GM18505 (cell line): ENCODE measurements around the gene CEMP1.

Experiments used
- ATAC-seq: cut with Tn5 transposase; IDR thresholded peaks from one replicate; pipeline ENCODE4 v1.9.1; 2021; ENCODE audit not compliant: unreplicated experiment
- POLR2A ChIP-seq: IDR thresholded peaks from 4 replicates; pipeline ENCODE4 v1.6.1; 2011; ENCODE audit warnings: borderline replicate concordance; ENCODE audit not compliant: insufficient read depth, insufficient read length; ENCODE audit errors: extremely low read depth

CEMP1 gene

GRCh38 chr16:2528161-2529060 is 2.8 kb downstream of the CEMP1 start:
- TF ChIP-seq POLR2A, result no peak
- ATAC-seq, result no peak

- no peak for TF ChIP-seq POLR2A
- no peak for ATAC-seq
Observed at GRCh38 chr16:2527784-2528100, 3.5 kb downstream of the CEMP1 start.

GRCh38 chr16:2527071-2527783 is 4.0 kb downstream of the CEMP1 start:
- no peak for TF ChIP-seq POLR2A
- no peak for ATAC-seq

DNA sequence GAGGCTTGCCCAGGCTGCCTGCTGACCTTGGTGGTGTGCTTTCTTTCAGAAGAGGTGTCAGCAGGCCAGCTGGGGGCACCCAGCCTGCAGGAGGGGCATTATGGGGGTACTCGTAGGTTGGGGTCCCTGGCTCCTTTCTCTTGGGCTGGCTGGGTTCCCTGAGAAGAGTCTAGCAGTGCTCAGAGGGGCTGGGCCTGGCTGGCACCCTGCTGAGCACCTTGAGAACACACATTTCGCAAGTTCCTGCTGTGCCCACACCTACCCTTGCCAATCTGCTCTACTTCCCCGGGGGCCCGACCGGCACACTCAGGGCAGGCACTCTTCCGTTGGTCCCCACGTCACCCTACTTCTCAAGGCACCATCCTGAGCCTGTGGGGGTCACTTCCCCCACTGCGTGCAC is 5.1 kb downstream of the CEMP1 start:
- TF ChIP-seq POLR2A, result no peak
- no peak for ATAC-seq

DNA sequence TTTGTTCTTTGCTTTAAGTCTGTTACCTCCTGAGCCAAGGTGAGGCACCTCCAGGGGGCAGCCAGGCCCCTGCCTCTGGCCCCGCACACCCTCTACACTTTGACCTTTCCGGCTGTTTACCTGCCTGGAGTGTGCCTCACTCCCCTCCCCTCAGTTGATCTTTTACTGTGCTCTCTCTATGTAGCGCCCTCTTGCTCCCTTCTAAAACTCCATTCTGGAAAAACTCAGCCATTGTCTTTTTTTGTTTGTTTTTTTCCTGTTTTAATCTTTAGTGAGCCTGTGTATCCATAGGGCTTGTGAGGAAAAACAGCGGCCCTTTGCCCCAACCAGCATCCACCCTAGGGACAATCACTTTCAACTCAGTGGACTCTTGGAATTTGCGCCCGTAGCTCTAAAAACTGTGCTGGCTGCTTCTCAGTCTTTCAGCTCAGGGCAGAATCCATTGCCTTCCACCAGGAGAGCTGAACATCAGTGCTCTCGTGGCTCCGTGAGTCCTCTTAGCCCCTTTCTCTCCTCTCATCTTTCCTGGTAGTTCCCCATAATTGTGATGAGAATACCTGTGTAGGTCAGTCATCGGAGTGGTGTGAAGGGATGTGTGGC is 6.8 kb downstream of the CEMP1 start:
- no peak for TF ChIP-seq POLR2A
- no peak for ATAC-seq

DNA sequence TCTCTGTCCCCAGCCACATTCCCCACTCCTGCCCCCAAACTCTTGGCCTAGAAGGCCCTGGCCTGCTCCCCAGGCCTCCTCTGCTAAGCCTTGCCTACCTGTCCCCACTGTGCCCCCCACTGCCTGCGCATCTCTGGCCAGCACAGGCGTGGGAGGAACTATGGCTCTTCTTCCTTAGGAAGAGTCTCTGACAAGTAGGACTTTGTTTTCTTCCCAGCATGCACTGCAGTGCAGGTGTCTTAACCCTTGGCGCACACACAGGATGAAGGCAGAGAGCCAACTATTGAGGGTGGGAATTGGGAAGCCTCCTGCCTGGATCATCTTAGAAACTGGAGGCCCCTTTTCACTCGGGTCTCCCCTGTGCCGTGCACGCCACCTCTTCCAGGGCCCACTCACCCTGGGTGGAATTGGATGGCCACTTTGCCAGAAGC is 7.4 kb downstream of the CEMP1 start:
- no peak for TF ChIP-seq POLR2A
- ATAC-seq, result no peak

GRCh38 chr16:2520784-2521531 is 10.2 kb downstream of the CEMP1 start:
- no peak for TF ChIP-seq POLR2A
- peak; percentile 22 for ATAC-seq

DNA sequence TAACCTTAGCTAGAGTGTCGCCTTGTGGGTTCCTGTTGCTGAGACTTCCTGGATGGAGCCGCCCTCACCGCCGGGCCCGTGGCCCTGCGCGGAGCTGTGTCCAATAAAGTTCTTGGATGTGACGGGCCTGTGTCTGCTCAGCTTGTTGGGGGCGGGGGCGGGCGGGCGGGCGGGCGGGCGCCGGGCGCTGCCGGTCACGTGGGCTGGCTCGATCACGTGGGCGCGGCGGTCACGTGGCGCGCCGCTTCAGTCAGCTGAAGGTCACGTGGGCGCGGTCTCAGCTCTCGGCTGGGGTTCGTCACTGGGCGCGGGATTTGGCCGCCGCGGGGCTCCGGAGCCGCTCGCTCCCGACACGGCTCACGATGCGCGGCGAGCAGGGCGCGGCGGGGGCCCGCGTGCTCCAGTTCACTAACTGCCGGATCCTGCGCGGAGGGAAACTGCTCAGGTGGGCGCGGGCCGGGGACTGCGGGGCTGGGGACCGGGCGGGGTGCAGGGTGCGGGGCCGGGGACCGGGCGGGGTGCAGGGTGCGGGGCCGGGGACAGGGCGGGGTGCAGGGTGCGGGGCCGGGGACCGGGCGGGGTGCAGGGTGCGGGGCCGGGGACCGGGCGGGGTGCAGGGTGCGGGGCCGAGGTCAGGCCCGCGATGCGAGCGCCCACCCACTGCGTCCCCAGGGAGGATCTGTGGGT is 11.0 kb downstream of the CEMP1 start, which contains the start of gene AMDHD2:
Gene AMDHD2 (plus strand): TSS at position 275 of the 687 bp plus-strand sequence. CDS start 88 bp downstream, at position 363.
- peak; percentile 45 for ATAC-seq
- TF ChIP-seq POLR2A, result peak; percentile 65

DNA sequence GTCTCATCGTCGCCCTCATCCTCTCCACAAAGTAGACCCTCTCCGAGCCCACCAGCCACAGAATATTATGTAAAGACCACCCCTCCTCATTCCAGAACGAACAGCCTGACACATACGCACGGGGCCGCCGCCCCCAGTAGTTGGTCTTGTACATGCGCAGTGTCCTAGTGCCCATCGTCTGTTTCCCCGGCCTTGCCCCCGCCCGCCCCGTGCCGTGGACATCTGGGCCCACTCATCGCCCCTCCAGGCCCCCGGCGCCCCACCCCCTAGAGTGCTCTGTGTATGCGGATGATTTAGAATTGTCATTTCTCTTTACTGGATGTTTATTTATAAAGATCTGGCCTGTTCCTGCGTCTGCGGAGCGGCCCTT is 11.5 kb downstream of the CEMP1 start:
- no peak for ATAC-seq
- TF ChIP-seq POLR2A, result no peak

DNA sequence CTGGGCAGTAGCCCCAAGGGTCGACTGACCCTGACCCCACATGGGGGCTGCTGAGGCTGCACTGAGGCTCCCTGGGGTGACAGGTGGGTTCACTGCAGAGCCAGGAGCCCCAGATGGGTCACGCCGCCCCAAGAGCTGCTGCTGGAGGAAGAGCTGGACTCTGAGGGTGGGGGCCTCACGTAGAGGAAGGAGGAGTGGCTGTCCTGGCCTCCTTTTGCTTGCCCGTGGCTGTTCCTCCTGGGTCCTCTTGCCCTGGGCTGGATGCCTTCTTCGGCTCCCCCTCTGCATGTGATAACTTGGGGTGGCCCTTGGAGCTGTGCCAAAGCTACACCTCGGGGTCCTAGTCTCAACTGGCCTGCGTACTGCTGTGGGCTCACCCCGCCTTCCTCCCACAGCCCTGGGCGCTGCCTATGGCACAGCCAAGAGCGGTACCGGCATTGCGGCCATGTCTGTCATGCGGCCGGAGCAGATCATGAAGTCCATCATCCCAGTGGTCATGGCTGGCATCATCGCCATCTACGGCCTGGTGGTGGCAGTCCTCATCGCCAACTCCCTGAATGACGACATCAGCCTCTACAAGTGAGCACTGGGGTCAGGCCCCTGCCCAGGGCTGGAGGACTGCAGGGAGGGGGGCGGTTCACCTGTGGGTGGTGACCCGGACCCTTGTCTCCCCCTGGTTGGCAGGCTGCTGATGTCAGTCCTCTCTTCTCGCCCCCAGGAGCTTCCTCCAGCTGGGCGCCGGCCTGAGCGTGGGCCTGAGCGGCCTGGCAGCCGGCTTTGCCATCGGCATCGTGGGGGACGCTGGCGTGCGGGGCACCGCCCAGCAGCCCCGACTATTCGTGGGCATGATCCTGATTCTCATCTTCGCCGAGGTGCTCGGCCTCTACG is 12.1 kb downstream of the CEMP1 start:
- ATAC-seq, result no peak
- no peak for TF ChIP-seq POLR2A

GRCh38 chr16:2517954-2518605 is 13.1 kb downstream of the CEMP1 start:
- no peak for ATAC-seq
- no peak for TF ChIP-seq POLR2A
